OCI-LY3 (cell line): Measurements from ENCODE around the gene LDLRAD1.

Source experiments
- H2AFZ ChIP-seq: fragments of 200-600, 300-600 bp; shearing (Covaris generic); 2 replicates; pipeline ENCODE4 v1.6.0; 2014; ENCODE audit warnings: antibody characterized with exemption, low read depth, low read length
- H3K27ac ChIP-seq: fragments of 200-600, 300-600 bp; sonication (generic); 2 replicates; pipeline ENCODE4 v1.5.1; 2014; ENCODE audit warnings: mild to moderate bottlenecking, low read length, moderate library complexity, mixed read lengths
- H3K27me3 ChIP-seq: fragments of 200-600, 300-600 bp; sonication (generic); 2 replicates; pipeline ENCODE4 v1.6.1; 2014; ENCODE audit warnings: low read depth, low read length, mixed read lengths
- H3K36me3 ChIP-seq: fragments of 200-600, 300-600 bp; sonication (generic); replicated peaks from 2 replicates; pipeline ENCODE3; 2014; ENCODE audit warnings: low read depth, low read length, mixed read lengths
- H3K4me1 ChIP-seq: fragments of 300-600, 200-600 bp; sonication (generic); 2 replicates; pipeline ENCODE4 v1.6.1; 2014; ENCODE audit warnings: low read length, mixed read lengths
- H3K4me2 ChIP-seq: fragments of 200-600, 300-600 bp; sonication (generic); 2 replicates; pipeline ENCODE4 v1.6.1; 2014; ENCODE audit warnings: low read length, mixed read lengths
- H3K4me3 ChIP-seq: fragments of 300-600, 200-600 bp; sonication (generic); 2 replicates; pipeline ENCODE4 v1.5.1; 2014; ENCODE audit warnings: antibody characterized with exemption, mild to moderate bottlenecking, low read length, moderate library complexity
- H3K79me2 ChIP-seq: fragments of 300-600, 200-600 bp; shearing (Covaris generic); 2 replicates; pipeline ENCODE4 v1.6.1; 2014; ENCODE audit warnings: mild to moderate bottlenecking, low read length, mixed read lengths
- H3K9ac ChIP-seq: fragments of 300-600, 200-600 bp; shearing (Covaris generic); 2 replicates; pipeline ENCODE4 v1.6.0; 2014; ENCODE audit warnings: mild to moderate bottlenecking, low read length, moderate library complexity
- H3K9me3 ChIP-seq: fragments of 200-600, 300-600 bp; shearing (Covaris generic); 2 replicates; pipeline ENCODE4 v1.6.1; 2014; ENCODE audit warnings: low read length, mixed read lengths; ENCODE audit not compliant: insufficient read depth
- H4K20me1 ChIP-seq: fragments of 200-600, 300-600 bp; sonication (generic); 2 replicates; pipeline ENCODE4 v1.6.1; 2016; ENCODE audit warnings: low read length, mixed read lengths; ENCODE audit not compliant: insufficient read depth
- EZH2phosphoT487 ChIP-seq: fragments of 200-600 bp; shearing (Covaris generic); IDR thresholded peaks from 2 replicates; pipeline ENCODE4 v1.6.1; 2018; ENCODE audit warnings: antibody characterized with exemption, mixed run types, low read depth
- TF ChIP-seq, protein P1 (sequence below): fragments of 200-600, 300-600 bp; sonication (generic); IDR thresholded peaks from 2 replicates; pipeline ENCODE4 v1.5.1; 2014; ENCODE audit warnings: antibody characterized with exemption, low read length, low read depth

The LDLRAD1 gene

DNA sequence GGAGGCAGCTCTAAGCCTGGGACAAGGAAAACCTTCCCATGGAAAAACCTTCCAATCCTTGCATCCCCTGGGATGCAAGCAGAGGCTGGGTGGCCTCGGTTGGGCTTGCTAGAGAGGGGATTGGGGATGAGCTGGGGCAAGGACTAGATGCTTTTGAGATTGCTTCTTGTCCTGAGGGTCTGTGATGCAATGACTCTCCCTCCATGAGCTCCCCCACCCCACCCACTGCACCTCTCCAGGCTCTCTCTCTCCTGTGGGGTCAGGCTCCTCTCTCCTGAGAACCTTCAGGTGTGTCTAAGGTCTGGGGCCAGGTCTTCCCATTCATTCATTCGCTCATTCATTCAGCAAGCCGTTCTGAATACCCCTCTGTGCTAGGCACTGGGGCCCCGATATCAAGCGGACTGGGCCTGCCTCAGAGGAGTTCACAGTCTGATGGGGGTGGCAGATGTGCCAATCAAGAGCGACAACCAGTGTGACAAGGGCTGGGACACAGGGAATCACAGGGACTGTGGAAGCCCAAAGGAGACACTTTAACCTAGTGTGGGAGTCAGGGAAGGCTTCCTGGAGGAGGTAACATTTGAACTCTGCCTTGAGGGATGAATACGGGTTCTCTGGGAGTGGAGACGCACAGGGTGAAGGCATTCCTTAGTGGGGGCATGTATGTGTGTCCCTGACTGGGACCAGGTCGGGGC is 6.5 kb downstream of the LDLRAD1 start:
- no peak for TF ChIP-seq EZH2phosphoT487
- TF ChIP-seq, protein P1, sequence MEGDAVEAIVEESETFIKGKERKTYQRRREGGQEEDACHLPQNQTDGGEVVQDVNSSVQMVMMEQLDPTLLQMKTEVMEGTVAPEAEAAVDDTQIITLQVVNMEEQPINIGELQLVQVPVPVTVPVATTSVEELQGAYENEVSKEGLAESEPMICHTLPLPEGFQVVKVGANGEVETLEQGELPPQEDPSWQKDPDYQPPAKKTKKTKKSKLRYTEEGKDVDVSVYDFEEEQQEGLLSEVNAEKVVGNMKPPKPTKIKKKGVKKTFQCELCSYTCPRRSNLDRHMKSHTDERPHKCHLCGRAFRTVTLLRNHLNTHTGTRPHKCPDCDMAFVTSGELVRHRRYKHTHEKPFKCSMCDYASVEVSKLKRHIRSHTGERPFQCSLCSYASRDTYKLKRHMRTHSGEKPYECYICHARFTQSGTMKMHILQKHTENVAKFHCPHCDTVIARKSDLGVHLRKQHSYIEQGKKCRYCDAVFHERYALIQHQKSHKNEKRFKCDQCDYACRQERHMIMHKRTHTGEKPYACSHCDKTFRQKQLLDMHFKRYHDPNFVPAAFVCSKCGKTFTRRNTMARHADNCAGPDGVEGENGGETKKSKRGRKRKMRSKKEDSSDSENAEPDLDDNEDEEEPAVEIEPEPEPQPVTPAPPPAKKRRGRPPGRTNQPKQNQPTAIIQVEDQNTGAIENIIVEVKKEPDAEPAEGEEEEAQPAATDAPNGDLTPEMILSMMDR = no peak
- H2AFZ ChIP-seq = no peak overlapping the region
- no peak overlapping the region for H3K4me3 ChIP-seq
- H3K4me1 ChIP-seq = no peaks in the 10 kb centered on the region
- no peaks in the 10 kb centered on the region for H3K36me3 ChIP-seq
- H4K20me1 ChIP-seq = no peaks in the 10 kb centered on the region
- no peak overlapping the region for H3K4me2 ChIP-seq
- H3K27me3 ChIP-seq = no peaks in the 10 kb centered on the region
- H3K9me3 ChIP-seq = no peaks in the 10 kb centered on the region
- no peaks in the 10 kb centered on the region for H3K79me2 ChIP-seq
- H3K9ac ChIP-seq = no peak overlapping the region
- no peak overlapping the region for H3K27ac ChIP-seq

DNA sequence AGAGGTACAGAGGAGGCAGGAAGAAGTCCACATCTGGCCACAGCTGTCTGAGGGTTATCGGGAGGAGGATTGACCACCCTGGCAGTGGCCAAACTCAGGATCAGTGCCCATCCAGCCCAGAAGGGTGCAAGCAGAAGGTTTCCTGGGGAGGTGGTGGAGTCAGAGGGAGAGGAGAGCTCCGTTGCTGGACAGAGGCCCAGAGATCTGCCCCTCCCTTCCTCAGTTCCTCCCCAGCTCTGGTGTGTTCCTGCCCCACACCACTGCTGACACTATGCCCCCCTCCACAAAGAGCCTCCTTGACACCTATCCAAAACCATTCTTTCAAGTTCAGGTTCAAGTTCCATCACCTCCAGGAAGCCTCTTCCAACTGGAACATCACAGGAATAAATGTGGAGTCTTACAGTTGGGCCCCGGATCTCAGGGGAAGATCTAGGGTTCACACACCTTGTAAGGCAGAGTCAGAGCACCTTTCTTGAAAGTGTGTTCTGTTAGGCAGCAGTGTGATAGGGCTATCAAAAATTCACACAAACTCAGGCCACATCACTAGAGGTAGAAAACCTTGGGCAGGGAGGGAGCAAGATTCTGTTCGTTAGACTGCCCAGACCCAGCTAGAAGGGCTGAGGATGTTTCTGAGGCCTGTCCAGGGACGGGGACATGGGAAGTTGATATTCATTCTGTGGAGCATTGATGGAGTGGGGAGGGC is 7.4 kb downstream of the LDLRAD1 start:
- Histone ChIP-seq H3K27ac (no peak overlapping the region), H3K4me1 (no peaks in the 10 kb centered on the region), H3K9me3 (no peaks in the 10 kb centered on the region), H3K4me3 (no peak overlapping the region), H4K20me1 (no peaks in the 10 kb centered on the region), H2AFZ (no peak overlapping the region), H3K4me2 (no peak overlapping the region), H3K36me3 (no peaks in the 10 kb centered on the region), H3K27me3 (no peaks in the 10 kb centered on the region), H3K79me2 (no peaks in the 10 kb centered on the region), H3K9ac (no peak overlapping the region)
- TF ChIP-seq, protein P1 = no peak

DNA sequence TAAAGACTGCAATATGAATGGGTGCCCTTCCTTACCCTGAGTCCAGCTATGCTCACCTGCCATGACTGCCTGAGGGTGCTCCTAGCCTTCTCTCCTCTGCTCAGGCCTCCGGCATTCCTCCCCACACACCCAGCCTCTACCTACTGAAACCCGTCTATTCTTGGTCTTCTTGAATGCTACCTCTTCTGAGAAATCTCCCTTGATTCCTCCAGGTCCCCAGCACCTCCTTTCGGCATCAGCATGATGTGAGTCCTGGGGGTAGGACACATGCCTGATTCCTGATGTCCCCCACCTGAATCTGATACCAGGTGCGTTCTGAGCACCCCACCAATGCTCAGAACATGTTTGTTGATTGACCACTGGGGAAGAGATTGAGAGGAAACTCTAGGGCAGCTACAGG is 8.6 kb downstream of the LDLRAD1 start:
- Histone ChIP-seq H3K79me2 (no peaks in the 10 kb centered on the region), H3K27me3 (no peaks in the 10 kb centered on the region), H3K9me3 (no peaks in the 10 kb centered on the region), H2AFZ (no peak overlapping the region), H3K4me2 (no peak overlapping the region), H3K9ac (no peak overlapping the region), H3K4me3 (no peak overlapping the region), H4K20me1 (no peaks in the 10 kb centered on the region), H3K27ac (no peak overlapping the region), H3K36me3 (no peaks in the 10 kb centered on the region), H3K4me1 (no peaks in the 10 kb centered on the region)
- TF ChIP-seq, protein P1 = no peak
- TF ChIP-seq EZH2phosphoT487 = no peak

- H3K9me3 ChIP-seq = no peaks in the 10 kb centered on the region
- H3K4me2 ChIP-seq = no peak overlapping the region
- H3K27me3 ChIP-seq = no peaks in the 10 kb centered on the region
- H3K4me1 ChIP-seq = no peaks in the 10 kb centered on the region
- no peak for TF ChIP-seq EZH2phosphoT487
- TF ChIP-seq, protein P1 = no peak
- H3K9ac ChIP-seq = no peak overlapping the region
- no peaks in the 10 kb centered on the region for H3K36me3 ChIP-seq
- no peaks in the 10 kb centered on the region for H3K79me2 ChIP-seq
- H4K20me1 ChIP-seq = no peaks in the 10 kb centered on the region
- H3K27ac ChIP-seq = no peak overlapping the region
- no peak overlapping the region for H3K4me3 ChIP-seq
- no peak overlapping the region for H2AFZ ChIP-seq
Measured at GRCh38 chr1:54008876-54009275, 9.1 kb downstream of the LDLRAD1 start.
